Measurements from ENCODE around the gene ITIH5.

DNA sequence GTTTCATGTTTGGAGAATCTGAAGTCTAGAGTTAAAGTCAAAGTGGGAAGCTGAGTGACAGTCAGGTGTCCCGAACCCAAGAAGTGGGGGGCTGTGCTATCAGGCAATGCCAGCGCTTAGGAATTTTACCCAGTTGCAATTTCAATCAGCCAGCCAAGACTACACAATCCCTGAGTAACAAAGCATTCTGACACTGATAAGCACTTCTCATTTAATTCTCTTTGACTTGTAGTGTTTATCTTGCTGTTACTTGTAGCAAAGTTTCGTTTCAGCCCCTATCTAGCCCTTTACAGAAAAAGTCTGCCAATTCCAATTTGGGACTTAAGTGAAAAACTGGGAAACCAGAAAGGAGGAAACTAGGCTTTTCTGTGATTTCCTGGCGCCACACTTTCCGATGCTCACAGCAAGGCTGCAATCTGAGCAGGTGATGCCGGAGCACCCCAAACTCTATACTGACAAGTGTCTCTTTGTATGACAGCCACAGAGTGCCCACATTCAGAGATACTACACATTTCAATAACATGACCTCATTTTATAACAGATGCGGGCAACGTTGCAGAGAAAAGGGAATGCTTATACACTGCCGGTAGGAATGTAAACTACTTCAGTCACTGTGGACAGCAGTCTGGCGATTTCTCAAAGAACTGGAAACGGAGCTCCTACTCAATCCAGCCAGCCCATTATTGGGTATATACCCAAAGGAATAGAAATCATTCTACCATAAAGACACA, 61.0 kb downstream of the ITIH5 start:
- TF ChIP-seq POLR2AphosphoS5 (IDR thresholded peaks at IDR 0.05) (no peak), CTCF (IDR thresholded peaks at IDR 0.05 in 8 of 11, conservative IDR thresholded peaks at IDR 0.05 in 3 of 11) (no peak), POLR2A (IDR thresholded peaks at IDR 0.05) (no peak)

Measured in spleen (tissue), 7 donors.